B cell (primary cell): Measurements from ENCODE around the gene ALDH4A1.

Experiments
- EZH2 ChIP-seq: IDR thresholded peaks from 2 replicates; pipeline ENCODE4 v1.6.1; 2012; ENCODE audit warnings: borderline replicate concordance, low read depth, mild to moderate bottlenecking, moderate library complexity, low read length; ENCODE audit not compliant: insufficient read depth, poor library complexity, severe bottlenecking
- TF ChIP-seq, protein P1 (sequence below): fragments of 200-600 bp; IDR thresholded peaks from one replicate; pipeline ENCODE4 v1.8.0; 2022; ENCODE audit warnings: antibody characterized with exemption, mild to moderate bottlenecking

DNA sequence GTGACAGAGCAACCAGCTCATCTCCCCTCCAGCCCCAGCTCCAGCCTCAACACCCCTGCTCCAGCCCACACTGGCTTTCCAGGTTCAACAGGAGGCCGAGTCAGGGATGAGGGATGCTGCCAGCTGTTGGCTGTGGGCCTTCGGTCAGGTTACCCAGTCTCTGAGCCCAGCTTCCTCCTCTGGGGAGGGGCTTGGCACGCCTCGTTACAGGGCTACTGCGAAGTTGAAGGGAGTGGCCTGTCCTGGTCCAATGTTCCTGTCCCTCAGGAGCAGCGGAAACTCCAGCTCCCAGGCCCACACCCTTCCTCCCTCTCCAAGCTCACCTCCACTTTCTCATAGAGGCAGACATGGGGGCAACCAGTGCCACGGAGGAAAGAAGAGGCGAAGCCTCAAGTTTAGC lies 27.8 kb downstream of the ALDH4A1 start:
- TF ChIP-seq, protein P1, sequence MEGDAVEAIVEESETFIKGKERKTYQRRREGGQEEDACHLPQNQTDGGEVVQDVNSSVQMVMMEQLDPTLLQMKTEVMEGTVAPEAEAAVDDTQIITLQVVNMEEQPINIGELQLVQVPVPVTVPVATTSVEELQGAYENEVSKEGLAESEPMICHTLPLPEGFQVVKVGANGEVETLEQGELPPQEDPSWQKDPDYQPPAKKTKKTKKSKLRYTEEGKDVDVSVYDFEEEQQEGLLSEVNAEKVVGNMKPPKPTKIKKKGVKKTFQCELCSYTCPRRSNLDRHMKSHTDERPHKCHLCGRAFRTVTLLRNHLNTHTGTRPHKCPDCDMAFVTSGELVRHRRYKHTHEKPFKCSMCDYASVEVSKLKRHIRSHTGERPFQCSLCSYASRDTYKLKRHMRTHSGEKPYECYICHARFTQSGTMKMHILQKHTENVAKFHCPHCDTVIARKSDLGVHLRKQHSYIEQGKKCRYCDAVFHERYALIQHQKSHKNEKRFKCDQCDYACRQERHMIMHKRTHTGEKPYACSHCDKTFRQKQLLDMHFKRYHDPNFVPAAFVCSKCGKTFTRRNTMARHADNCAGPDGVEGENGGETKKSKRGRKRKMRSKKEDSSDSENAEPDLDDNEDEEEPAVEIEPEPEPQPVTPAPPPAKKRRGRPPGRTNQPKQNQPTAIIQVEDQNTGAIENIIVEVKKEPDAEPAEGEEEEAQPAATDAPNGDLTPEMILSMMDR, result no peak
- no peak for TF ChIP-seq EZH2
